ENCODE data around the gene AIDA. TPM values are rescaled to one million over a fixed set of nuclear protein-coding genes. Genes with fewer than 3 reads are reported as not detected.

Gene AIDA
- total RNA-seq, 1 donor from 2014 or later: 103 TPM

DNA sequence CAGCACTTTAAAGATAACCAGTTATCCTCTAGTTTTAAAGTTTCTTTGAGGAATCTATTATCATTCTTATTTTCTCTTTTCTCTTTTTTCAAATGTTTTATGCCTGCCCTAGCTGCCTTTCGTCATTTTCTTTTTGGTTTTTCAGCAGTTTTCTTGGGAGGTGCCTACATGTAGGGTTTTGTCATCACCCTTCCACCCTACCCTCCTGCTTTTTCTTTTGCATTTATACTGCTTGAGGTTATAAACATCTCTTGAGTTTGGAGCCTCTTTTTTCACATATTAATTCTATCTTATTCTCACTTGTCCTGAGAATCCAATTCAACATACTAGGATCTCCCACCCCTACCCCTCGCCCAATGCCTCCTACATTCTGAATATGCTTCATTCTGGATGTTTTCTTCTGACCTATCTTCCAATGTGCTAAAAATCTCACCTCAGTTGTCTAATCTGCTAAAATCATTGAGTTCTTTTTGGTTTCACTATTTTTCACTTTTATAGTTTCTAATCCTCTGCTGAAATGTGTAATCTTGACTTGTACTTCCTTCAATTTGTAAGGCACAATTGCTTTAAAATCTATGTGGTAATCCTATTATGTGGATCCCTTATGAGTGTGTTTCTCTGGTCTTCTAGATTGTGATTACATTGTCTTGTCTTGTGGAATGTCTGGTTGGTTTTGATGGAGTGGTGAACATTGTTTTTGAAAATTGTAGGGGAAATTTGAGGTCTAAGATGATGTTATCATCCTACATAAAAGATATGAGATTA, 55.7 kb downstream of the AIDA start:
- ATAC-seq: no peak
- intact Hi-C loops (cut with DNase I): no loop called here
- no peak for DNase-seq (ENCODE audit: low spot score)

DNA sequence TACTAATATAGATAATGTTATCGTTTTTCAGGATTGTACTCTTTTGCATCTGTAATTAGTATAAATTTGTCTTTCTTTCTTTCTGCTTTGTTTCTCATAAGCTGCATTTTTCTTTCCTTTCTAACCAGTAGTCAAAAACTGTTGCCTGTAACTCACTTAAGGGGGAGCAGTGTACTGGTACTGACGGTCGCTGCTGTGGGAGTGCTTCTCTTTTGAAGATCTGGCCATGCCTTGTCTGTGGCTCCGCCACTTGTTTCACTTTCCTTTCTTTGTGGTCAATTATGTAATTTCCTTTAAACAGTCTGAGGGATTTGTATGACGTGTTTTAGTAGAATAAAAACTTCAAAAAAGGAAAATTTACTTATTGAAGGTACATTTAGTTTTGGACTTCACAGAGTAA, 57.4 kb downstream of the AIDA start:
- intact Hi-C loops (cut with DNase I): no loop called here
- DNase-seq (ENCODE audit: low spot score) (no peak), ATAC-seq (peak; percentile 84)

DNA sequence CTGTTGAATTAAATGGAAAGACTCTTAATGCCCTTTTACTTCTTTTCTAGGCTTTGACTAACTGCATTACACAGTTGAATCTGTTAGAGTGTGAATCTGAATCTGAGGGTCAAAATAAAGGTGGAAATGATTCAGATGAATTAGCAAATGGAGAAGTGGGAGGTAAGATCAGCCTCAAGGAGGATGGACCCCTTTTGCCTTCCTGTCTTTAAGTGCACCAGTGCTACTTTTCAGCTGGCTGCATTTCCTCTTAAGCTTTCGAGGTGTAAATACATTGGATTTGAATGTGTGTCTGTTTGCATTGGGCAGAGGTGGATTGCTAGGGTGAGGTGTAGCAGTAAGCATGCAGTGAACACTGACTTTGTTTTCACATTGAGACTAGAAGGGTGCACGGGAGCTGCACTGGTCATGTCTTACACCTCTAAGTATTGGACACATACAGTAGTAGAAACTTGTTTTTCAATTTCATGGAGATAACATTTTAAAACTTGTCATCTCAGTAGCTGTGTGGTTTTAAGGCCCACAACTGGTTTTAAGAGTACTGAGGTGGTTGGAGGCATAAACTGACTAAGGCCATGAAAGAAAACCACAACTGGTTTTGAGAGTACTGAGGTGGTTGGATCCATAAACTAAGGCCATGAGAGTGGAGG, 59.0 kb downstream of the AIDA start:
- intact Hi-C loops (cut with DNase I): no loop called here
- DNase-seq (ENCODE audit: low spot score): no peak
- no peak for ATAC-seq

DNA sequence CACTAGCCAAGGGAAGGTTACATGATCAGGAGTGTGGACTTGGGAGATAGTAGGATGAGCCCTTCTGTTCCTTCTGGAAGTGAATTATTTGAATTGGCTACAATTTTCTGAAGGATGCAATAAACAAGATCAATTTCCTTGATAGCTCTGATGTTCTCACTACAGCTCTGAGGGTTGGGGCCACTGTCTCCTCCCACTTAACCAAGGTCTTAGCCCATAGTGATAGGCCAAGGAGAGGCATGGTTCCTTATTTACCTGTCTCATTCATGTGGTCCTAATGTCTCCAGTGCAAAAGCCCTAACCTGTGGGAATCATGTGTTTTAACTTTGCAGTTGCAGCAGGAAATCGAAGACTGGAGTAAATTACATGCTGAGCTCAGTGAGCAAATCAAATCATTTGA, 59.6 kb downstream of the AIDA start:
- no peak for DNase-seq (ENCODE audit: low spot score)
- intact Hi-C loops (cut with DNase I): no loop called here
- no peak for ATAC-seq

DNA sequence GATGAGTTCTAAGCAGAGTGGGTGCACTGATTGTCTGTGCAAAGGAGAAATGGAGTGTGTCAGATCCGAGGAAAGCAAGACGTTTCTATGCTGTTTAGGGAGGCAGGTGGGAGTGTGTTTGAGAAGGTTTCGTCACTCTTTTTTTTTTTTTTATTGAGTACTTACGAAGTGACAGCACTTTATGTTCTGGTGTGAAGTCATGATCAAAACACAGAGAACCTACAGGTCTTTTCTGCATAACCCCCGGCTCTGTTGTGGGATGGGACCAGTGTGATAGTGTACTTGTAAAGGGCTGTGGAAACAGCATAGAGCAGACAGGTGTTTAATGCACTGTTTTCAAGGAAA, 67.7 kb downstream of the AIDA start:
- no peak for DNase-seq (ENCODE audit: low spot score)
- ATAC-seq: peak; percentile 4
- intact Hi-C loops (cut with DNase I): no loop called here

DNA sequence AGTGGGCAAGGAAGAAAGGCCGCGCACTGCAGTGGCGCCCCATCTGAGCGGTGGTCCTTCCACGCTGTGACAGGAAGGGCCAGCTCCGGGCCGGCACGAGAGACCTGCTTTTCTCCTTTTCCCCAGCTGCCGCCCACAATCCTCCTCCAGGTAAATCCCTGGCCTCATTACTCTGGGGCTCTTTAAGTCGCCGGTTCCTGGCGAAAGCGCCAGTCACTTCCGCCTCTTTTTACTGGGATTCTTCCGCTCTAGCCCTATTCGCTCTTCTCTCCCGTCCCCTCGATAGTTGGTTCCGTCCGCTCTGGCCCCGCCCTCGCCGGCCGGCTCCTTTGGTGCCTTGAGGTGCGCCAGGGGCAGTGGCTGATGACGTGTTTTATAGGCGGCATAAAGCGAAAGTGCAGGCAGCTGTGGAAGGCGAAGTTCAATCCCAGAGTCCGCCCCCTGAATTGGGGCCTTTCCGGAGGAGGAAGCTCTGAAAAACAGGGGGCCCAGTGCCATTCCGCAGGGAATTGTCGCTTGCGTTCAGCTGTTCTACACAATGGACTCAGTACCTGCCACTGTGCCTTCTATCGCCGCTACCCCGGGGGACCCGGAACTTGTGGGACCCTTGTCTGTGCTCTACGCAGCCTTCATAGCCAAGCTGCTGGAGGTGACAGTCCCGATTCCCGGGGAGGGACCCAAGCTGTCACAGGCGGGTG, 68.2 kb downstream of the AIDA start:
- intact Hi-C loops (cut with DNase I): no loop called here
- DNase-seq (ENCODE audit: low spot score): peak; percentile 98

DNA sequence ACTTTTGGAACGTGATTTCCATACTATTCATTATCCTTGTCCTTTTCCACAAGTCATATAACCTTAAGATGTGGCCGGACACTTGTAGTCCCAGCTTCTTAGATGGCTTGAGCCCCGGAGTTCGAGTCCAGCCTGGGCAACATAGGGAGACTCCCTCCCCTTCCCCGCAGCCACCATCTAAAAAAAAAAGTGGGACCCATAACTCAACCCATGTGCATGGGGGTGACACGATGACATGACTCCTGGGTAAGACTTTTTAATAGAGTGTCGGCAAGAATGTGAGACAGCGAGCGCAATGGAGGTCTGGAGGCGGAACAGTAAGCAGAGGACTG, 68.7 kb downstream of the AIDA start:
- no peak for DNase-seq (ENCODE audit: low spot score)
- ATAC-seq: no peak
- intact Hi-C loops (cut with DNase I): no loop called here

More for the DNA sequence above, 68.2 kb downstream of the AIDA start:
- peak; percentile 100 for ATAC-seq

DNA sequence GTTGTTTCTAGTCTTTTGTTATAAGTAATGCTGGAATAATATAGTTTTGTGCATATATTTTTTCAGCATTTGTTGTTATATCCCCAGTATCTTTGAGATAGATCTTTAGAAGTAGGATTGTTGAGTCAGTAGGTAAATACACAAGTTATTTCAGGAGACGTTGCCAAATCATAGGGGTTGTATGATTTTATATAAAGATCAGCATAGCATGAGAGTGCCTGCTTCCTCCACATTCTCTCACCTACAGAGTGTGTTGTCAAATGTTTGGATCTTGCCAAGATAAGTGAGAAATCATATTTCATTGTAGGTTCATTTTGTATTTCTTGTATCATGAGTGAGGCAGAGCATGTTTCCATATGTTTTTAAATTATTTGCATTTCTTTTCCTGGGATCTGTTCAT, 69.8 kb downstream of the AIDA start:
- DNase-seq (ENCODE audit: low spot score): no peak
- intact Hi-C loops (cut with DNase I): no loop called here
- ATAC-seq: no peak

DNA sequence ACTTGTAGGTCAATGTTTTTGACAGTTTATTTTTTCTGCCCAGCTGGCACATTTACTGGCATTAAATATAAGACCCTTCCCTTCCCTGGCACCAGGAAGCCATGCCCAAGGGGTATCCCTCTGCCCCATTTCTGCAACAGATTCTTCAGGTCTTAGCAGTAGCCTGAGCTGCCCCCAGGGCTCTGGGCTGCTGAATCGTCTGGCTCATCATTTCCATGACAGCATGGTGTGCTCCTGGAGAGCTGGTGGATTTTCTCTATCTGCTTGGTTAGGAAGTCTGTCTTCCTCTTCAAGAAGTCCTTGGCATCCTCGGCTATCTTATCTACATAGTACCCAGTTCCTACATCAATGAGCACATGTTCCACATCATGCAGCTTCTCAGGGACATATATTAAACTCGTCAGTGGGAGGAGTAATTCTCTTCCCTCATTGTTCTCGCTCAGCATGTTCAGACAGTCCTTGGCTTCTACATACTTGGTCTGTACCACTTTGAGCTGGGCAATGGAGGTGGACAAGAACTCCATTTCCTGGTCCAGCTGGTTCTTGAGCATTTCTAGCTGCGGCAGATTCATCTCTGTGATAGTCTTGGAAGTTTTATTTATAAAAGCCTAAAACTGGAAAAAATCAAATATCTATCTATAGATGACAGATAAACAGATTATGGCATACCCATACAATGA, 70.9 kb downstream of the AIDA start:
- intact Hi-C loops (cut with DNase I): no loop called here
- ATAC-seq (no peak), DNase-seq (ENCODE audit: low spot score) (no peak)

DNA sequence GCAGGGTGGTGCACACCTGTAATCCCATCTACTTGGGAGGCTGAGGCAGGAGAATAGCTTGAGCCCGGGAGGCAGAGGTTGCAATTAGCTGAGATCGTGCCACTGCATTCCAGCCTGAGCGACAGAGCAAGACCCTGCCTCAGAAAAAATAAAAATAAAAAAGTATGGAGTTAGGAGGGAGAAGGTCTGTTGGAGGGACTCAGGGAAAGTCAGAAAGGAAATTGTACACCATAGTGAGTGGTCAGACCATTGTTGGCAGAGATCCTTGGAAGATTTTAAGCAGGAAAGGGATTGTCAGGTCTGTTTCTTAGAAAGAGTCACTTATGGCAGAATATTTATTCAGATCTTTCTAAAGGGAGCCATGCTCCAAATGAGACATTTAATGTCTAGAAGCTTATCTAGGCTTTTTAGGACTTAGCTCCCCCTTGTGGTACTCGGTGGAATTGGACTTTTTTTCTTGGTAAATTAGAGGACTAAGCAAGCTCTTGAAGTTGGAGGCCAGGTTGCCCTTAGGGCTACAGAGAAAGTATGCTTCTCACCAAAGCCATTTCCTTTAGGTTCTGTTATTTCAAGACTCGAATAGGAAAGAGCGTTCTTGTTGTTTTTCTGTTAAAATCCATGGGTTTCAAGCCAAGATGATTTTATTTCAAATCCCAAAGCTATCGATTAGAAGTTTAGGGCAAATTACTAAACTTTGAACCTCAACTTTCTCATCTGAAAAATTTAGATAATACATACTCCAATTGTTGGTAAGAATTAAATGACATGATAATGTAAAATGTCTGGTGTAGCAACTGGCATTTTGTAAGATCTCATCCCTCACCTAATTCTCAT, 77.9 kb downstream of the AIDA start:
- DNase-seq (ENCODE audit: low spot score): peak; percentile 65
- intact Hi-C loops (cut with DNase I): loop anchor here (10.0 kb wide), 1 partner anchor 170 kb away; no protein-coding TSS in a partner anchor
- ATAC-seq: peak; percentile 82

DNA sequence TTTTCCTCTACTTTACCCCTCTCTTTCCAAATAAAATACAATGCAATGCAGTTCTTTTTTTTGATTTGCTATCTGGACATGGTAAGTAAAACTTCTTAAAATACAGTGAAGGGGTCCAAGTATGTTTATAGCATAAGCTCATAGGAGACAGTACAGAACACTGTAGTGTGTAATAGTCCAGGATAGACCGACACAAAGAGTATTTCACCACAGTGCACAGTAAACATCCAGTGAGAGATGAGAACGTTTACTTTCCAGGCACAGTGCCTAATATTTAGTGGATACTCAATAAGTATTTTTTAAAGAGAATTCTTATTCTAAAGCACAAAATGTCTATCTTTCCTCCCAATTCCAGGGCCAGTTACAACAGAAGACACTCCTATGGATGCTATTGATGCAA, 79.5 kb downstream of the AIDA start:
- no peak for ATAC-seq
- intact Hi-C loops (cut with DNase I): loop anchor here (10.0 kb wide), 1 partner anchor 168 kb away; no protein-coding TSS in a partner anchor

DNA sequence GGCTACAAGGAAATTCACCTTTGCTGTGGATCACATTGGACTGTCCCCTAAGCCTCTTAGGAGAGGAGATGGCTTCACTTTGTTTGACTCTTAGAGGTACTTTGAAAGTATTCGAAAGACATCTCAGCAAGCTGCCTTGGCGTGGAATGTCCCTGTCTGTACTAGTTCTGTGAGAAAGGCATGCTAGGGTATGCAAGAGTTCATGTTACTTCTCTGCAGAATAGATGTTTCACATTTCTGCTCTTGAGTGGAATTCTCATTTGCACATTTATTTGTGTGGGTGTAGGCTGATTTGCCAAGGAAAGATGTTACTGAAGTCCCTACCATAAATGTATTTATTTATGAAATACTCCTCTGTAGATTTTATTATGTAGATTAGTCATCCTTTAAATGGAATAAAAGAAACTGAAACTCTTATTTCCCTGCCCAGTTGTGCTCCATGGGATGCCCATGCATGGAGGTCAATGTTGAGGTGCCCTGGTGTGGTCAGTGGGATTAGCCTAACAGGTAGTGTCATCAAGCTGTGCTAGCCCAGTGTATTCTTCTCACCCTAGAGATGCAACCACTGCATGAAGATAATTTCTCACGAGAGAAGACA, 80.6 kb downstream of the AIDA start:
- ATAC-seq (no peak), DNase-seq (ENCODE audit: low spot score) (no peak)
- intact Hi-C loops (cut with DNase I): loop anchor here (10.0 kb wide), 1 partner anchor 167 kb away; no protein-coding TSS in a partner anchor

More for the DNA sequence above, 79.5 kb downstream of the AIDA start:
- no peak for DNase-seq (ENCODE audit: low spot score)

DNA sequence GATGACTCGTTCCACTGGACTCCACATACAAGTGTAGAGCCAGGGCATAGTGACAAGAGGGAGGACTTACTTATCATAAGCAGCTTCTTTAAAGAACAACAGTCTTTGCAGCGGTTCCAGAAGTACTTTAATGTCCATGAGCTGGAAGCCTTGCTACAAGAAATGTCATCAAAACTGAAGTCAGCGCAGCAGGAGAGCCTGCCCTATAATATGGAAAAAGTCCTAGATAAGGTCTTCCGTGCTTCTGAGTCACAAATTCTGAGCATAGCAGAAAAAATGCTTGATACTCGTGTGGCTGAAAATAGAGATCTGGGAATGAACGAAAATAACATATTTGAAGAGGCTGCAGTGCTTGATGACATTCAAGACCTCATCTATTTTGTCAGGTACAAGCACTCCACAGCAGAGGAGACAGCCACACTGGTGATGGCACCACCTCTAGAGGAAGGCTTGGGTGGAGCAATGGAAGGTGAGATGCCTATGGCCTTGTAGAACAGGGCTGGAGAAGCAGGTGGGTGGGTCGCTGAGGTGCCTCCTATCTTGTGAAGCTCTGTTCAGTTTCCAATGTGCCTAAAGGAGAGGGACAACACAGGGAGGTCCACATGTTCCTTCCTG, 82.3 kb downstream of the AIDA start:
- DNase-seq (ENCODE audit: low spot score) (no peak), ATAC-seq (no peak)
- intact Hi-C loops (cut with DNase I): loop anchor here (10.0 kb wide), 1 partner anchor 165 kb away; no protein-coding TSS in a partner anchor

DNA sequence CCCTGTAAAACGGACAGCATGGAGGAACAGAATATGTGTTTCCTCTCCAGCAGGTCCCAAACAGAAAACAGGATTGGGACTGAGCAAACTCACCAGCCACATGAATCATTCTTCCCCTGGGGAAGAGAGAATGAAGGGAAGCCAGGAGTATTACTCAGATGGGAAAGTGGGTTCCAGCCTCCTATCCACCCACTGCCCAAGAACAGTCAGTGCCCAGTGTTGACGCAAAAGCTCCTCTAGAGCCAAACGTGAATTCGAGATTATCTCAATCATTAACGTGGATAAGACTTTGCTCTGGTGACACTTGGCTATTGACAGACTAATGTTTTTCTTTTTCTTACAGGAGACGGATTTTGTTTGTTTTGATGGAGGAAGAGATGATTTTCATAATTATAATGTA, 85.1 kb downstream of the AIDA start:
- ATAC-seq (peak; percentile 55), DNase-seq (ENCODE audit: low spot score) (no peak)
- intact Hi-C loops (cut with DNase I): no loop called here

DNA sequence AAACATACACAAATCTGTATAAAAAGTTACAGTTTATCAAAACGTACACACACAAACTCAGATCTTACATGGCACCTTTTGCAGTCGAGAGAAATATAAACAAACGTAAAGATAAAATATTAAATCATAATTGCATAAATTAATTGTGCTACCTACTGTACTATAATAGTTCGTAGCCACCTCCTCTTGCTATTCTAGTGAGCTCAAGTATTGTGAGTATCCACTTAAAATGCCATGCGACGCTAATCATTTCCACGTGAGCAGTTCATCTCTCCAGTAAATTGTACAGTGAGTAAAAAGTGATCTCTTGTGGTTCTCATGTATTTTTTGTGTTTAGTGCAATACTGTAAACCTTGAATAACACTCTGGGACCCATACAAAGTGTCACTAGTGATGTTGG, 88.1 kb downstream of the AIDA start:
- DNase-seq (ENCODE audit: low spot score): no peak
- intact Hi-C loops (cut with DNase I): no loop called here

DNA sequence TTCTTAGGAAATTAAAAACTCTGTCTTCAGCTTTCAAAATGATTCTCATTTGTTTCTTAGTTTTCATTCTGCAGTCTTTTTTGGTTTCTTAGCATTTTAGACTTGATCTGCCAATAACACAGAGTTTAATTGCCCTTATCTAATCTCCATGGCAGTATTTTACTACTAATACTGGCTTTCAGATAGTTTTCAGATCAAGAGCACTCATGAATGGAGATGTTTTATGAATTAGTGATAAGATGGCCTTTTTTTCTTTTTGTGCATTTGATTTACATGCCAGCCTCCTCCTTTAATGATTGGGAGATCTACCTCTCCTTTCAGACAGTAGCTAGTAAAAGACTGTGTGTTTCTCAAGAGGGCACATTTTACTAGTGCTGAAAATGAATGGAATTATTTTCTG, 88.8 kb downstream of the AIDA start:
- DNase-seq (ENCODE audit: low spot score): no peak
- intact Hi-C loops (cut with DNase I): no loop called here
- no peak for ATAC-seq

More for the DNA sequence above, 88.1 kb downstream of the AIDA start:
- no peak for ATAC-seq

DNA sequence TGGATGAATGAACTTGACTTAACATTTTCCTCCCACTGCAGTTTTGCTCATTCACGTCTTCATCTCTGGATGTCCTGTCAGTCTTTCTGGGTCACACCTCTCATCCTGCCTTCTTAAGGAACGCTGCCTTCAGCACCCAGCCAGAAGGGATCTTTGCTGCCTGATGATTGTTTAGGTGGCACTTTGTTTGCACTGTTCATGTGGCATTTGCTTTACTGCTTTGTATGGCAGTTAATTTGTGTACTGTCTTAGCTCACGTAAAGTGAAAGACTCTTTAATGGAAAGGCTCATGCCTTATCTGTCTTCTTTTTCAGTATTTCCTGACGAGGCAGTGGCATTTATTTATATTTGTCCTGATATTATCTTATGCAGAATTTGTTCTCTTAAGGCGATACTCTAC, 89.5 kb downstream of the AIDA start:
- no peak for DNase-seq (ENCODE audit: low spot score)
- no peak for ATAC-seq
- intact Hi-C loops (cut with DNase I): no loop called here

DNA sequence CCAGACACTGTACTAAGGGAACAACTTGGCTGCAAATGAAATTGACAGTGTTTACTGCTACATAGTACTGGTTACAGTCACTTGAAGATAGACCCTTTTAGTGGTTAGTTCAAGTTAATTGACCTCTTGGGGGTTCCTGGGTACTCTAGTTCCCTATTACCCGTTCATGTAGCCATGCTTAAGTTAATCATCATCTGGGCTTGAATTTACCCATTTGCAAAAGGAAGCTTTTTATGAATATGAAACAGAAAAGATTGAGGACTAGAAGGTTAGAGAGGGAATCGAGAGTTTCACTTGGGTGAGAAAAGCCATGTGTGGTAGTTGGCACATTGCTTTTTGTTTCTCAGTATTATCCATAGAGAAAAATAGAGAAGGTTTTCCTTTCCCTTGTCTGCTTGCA, 91.7 kb downstream of the AIDA start:
- DNase-seq (ENCODE audit: low spot score) (no peak), ATAC-seq (no peak)
- intact Hi-C loops (cut with DNase I): no loop called here

Data from sciatic nerve (tissue), 2 donors.